ENCODE measurements around the gene SCAPER. TPM values are rescaled to one million over a fixed set of nuclear protein-coding genes. Genes with fewer than 3 reads are reported as not detected.
A peak's percentile ranks its signal among the peaks of the same experiment; 100 is the strongest.

The SCAPER gene
- polyA plus RNA-seq, 1 experiment, result 5.4 TPM

- CTCF ChIA-PET, result no interaction called here
- H3K4me3 ChIP-seq (ENCODE audit: low read depth, low read length), result no peak overlapping the region
- no peak overlapping the region for H3K27ac ChIP-seq (ENCODE audit: low read depth, low read length)
- H3K9me3 ChIP-seq (ENCODE audit: control insufficient read depth, insufficient read depth, low read length), result no peaks in the 10 kb centered on the region
- DNase-seq (ENCODE audit: low read depth, low spot score), result no peak
- POLR2A ChIA-PET, result no interaction called here
- H3K27me3 ChIP-seq (ENCODE audit: control insufficient read depth, insufficient read depth, low read length), result no peaks in the 10 kb centered on the region
- no peak for TF ChIP-seq CTCF (IDR thresholded peaks at IDR 0.05; ENCODE audit: low read depth, low read length)
Observed at GRCh38 chr15:76936671-76937070, 31.5 kb upstream of the SCAPER start.

- TF ChIP-seq CTCF (IDR thresholded peaks at IDR 0.05; ENCODE audit: low read depth, low read length), result no peak
- POLR2A ChIA-PET, result no interaction called here
- no peak for DNase-seq (ENCODE audit: low read depth, low spot score)
- CTCF ChIA-PET, result no interaction called here
- Histone ChIP-seq H3K4me3 (ENCODE audit: low read depth, low read length) (no peak overlapping the region), H3K27me3 (ENCODE audit: control insufficient read depth, insufficient read depth, low read length) (no peaks in the 10 kb centered on the region), H3K9me3 (ENCODE audit: control insufficient read depth, insufficient read depth, low read length) (no peaks in the 10 kb centered on the region), H3K27ac (ENCODE audit: low read depth, low read length) (no peak overlapping the region)
Observed at GRCh38 chr15:76935620-76936019, 30.5 kb upstream of the SCAPER start.

GRCh38 chr15:76932135-76932966 is 27.2 kb upstream of the SCAPER start:
- Histone ChIP-seq H3K27ac (ENCODE audit: low read depth, low read length) (no peak overlapping the region), H3K4me3 (ENCODE audit: low read depth, low read length) (peak overlapping the region; percentile 82), H3K9me3 (ENCODE audit: control insufficient read depth, insufficient read depth, low read length) (no peaks in the 10 kb centered on the region), H3K27me3 (ENCODE audit: control insufficient read depth, insufficient read depth, low read length) (no peaks in the 10 kb centered on the region)
- POLR2A ChIA-PET, result no interaction called here
- DNase-seq (ENCODE audit: low read depth, low spot score), result no peak
- CTCF ChIA-PET, result interaction anchor here (1.7 kb wide), 1 partner anchor 9 kb away, joined by 5 read pairs; no protein-coding TSS in a partner anchor
- no peak for TF ChIP-seq CTCF (IDR thresholded peaks at IDR 0.05; ENCODE audit: low read depth, low read length)

GRCh38 chr15:76931397-76932134 is 26.4 kb upstream of the SCAPER start, which contains the start of gene RCN2:
TSS of gene RCN2 (plus strand) at chr15:76931749. CDS start at chr15:76931842, 93 bp downstream.
- no peak for TF ChIP-seq CTCF (IDR thresholded peaks at IDR 0.05; ENCODE audit: low read depth, low read length)
- H3K4me3 ChIP-seq (ENCODE audit: low read depth, low read length), result peak within 1 kb of the TSS; percentile 82
- no peaks in the 10 kb centered on the region for H3K27me3 ChIP-seq (ENCODE audit: control insufficient read depth, insufficient read depth, low read length)
- H3K27ac ChIP-seq (ENCODE audit: low read depth, low read length), result no peak within 1 kb of the TSS
- no peaks in the 10 kb centered on the region for H3K9me3 ChIP-seq (ENCODE audit: control insufficient read depth, insufficient read depth, low read length)
- ChIA-PET POLR2A (interaction anchor here (0.6 to 1.0 kb wide), 6 partner anchors 14 to 655 kb away, joined by 3 to 4 read pairs (median 4); partner anchors contain the start of gene SCAPER), CTCF (interaction anchor here (1.1 to 1.7 kb wide), 2 partner anchors 10 to 612 kb away, joined by 3 to 5 read pairs; no protein-coding TSS in a partner anchor)
- peak; percentile 72 for DNase-seq (ENCODE audit: low read depth, low spot score)
